Left kidney (tissue), 8 donors: Measurements from ENCODE around the gene CD93. TPM values are rescaled to one million over a fixed set of nuclear protein-coding genes. Genes with fewer than 3 reads are reported as not detected.

ENCODE experiments used
- DNase-seq: peaks from one replicate; pipeline ENCODE4 v3.0.0-alpha.2; 2013
- long read RNA-seq, 8 donors: transcript quantifications; one replicate each; lab custom pipeline, GENCODE V29; 2026
- polyA plus RNA-seq: library from polyadenylated mRNA; unstranded; fragments of 120-200 nt; gene quantifications from one replicate; pipeline ENCODE4 v1.2.1, GENCODE V29; 2013; ENCODE audit not compliant: insufficient read length

The CD93 gene, protein sequence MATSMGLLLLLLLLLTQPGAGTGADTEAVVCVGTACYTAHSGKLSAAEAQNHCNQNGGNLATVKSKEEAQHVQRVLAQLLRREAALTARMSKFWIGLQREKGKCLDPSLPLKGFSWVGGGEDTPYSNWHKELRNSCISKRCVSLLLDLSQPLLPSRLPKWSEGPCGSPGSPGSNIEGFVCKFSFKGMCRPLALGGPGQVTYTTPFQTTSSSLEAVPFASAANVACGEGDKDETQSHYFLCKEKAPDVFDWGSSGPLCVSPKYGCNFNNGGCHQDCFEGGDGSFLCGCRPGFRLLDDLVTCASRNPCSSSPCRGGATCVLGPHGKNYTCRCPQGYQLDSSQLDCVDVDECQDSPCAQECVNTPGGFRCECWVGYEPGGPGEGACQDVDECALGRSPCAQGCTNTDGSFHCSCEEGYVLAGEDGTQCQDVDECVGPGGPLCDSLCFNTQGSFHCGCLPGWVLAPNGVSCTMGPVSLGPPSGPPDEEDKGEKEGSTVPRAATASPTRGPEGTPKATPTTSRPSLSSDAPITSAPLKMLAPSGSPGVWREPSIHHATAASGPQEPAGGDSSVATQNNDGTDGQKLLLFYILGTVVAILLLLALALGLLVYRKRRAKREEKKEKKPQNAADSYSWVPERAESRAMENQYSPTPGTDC
- 37.9 TPM for polyA plus RNA-seq
- long read RNA-seq, donor 1, full-length matches to known transcripts = 7 of 7 reads
- long read RNA-seq, donor 1, partial matches to known transcripts = 0 of 7 reads
- long read RNA-seq, donor 1, other reads (novel, unspliced or antisense) = 0 of 7 reads
- long read RNA-seq, donor 2, full-length matches to known transcripts = 10 of 10 reads
- long read RNA-seq, donor 2, partial matches to known transcripts = 0 of 10 reads
- long read RNA-seq, donor 2, other reads (novel, unspliced or antisense) = 0 of 10 reads
- long read RNA-seq, donor 3, full-length matches to known transcripts = 11 of 11 reads
- long read RNA-seq, donor 3, partial matches to known transcripts = 0 of 11 reads
- long read RNA-seq, donor 3, other reads (novel, unspliced or antisense) = 0 of 11 reads
- long read RNA-seq, donor 4 = 0 reads
- long read RNA-seq, donor 5, full-length matches to known transcripts = 10 of 10 reads
- long read RNA-seq, donor 5, partial matches to known transcripts = 0 of 10 reads
- long read RNA-seq, donor 5, other reads (novel, unspliced or antisense) = 0 of 10 reads
- long read RNA-seq, donor 6, full-length matches to known transcripts = 9 of 9 reads
- long read RNA-seq, donor 6, partial matches to known transcripts = 0 of 9 reads
- long read RNA-seq, donor 6, other reads (novel, unspliced or antisense) = 0 of 9 reads
- long read RNA-seq, donor 7, full-length matches to known transcripts = 10 of 10 reads
- long read RNA-seq, donor 7, partial matches to known transcripts = 0 of 10 reads
- long read RNA-seq, donor 7, other reads (novel, unspliced or antisense) = 0 of 10 reads
- long read RNA-seq, donor 8, full-length matches to known transcripts = 5 of 5 reads
- long read RNA-seq, donor 8, partial matches to known transcripts = 0 of 5 reads
- long read RNA-seq, donor 8, other reads (novel, unspliced or antisense) = 0 of 5 reads

DNA sequence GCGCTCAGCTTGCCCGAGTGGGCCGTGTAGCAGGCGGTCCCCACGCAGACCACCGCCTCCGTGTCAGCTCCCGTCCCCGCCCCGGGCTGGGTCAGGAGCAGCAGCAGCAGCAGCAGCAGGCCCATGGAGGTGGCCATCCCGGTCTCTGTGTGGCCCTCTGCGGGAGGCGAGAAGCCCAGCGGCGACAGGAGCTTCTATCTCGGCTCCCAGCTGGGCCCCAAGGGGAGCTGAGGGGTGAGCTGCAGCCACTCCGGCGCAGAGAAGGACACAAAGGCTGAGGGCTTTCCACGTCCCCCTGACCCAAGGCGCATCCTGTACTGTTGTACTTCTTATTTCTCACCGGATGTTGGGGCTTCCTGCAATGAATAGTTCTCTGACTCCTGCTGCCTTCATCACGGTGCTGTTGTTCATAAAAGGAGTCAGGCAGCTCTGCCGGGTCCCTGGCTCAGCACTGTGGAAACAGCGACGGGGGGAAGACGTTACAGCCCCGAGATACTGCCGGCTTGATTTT, at the start of gene CD93:
Gene CD93, minus strand, starts transcription at position 269 of the 511 bp plus-strand sequence. Its CDS starts 132 bp downstream, at position 137.
- DNase-seq = no peak

DNA sequence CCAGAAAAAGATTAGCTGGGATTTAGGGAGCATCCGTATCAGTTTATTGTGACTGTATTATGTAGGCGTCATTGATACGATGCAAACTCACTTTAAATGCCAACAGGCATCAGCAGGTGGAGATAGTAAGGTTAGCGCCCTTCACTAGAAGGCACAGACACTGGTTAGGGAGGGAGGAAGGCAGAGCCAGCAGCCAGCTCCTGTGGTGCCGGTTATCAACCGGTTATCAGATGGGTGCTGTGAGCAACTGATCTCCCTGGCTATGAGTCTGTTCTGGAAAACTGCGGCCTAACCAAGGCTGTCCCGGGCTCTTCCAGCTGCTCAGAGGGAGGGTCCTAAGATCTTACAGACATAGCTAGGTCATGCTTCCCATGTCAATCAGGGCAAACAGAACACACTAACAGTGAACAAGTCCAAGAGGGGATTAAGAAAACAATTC, 47.5 kb upstream of the CD93 start:
- DNase-seq = no peak

DNA sequence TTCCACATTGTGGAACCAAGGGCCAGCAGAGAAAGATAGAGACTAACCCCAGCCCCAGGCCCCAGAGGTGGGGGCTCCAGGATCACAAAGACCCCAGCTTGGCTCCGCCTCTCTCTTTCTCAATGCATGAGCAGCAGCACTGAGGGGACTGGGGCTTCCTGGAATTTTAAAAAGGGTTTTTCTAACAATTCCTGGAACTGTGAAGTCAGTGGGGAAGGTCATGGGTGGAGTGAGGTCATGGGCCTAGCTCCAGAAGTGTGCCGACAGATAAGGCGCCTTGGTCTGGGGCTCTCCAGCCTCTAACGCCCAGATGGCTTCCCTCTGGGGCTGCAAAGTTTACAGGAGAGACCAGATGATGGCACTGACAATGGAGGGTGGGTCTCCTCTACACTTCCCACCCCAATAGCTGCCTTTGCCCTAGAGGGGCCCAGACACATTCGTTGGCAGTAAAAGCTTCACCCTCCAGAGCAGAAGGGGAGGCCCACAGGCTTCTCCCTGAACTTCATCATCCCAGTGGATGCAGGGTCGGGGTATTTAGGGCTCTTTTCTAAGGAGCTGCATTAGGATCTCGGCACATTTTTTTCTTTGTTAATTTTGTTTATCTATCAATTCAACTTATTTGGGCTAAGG, 46.9 kb upstream of the CD93 start:
- no peak for DNase-seq

DNA sequence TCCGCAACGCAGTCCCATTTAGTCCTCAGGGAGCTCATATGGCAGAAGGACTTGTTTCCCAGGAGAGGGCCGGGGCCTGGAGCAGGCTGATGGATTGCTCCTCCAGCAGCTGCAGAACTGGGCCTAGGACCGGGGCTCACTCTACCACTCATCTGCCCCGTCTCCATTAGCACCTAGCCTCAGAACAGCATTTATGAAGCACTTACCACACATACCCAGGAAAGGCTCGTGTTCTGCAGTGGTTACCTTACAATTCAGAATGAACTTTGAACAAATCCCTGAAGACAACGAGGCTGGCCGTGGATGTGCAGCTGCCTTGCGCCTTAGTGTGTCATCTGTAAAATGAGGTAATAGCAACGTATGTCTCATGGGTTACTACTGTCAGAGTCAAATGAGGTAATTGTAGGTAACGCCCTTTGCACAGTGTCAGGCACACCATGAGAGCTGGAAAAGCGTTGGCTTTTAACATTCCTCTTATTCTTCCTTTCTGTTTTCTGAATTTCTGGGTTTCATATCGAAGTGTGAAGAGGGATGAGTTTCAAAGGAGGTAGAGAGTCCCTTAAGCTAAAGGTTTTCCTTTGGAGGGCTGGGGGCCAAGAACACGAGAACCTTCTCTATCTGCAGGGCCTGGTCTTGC, 46.3 kb upstream of the CD93 start:
- DNase-seq = no peak

DNA sequence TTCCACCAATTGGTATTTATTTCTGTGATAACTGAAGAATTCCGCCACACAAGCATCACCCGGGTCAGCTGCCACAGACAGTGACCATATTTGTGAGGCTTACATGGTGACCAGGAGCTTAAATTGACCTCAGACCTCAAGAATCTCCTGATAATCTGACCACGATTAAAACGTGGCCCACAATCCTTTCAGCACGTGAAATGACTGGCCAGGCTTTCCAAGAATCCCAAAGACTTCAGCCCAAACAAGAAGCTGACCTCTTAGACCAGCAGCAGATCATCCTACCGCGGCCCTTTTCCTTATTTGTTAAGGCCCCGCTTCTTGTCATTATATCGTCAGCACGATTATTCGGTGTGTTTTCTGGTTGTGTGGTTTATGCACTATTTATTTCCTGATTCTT, 45.6 kb upstream of the CD93 start:
- no peak for DNase-seq

DNA sequence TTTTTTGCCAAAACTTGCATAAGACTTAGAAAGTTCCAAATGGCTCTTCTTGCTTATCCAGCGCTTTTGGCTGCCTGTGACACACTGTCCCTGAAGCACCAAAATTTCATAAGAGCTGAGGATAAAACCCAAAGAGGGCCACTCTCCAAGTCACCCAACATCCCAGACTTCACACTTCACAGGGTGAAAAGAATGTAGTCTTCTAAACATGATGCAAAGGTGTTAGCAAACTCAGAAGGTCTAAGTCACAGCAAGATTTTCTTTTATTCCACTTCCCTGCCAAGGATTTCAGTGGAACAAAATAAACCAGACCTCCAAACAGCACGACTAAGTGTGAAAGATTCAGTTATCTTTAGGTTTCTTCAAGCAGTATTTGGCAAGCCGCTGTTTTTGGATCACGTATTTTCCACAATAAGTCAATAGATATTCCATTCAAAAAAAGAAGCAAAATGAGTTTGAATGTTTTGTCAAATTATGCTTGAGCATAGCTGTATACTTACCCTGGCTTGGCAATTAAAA, 44.6 kb upstream of the CD93 start:
- DNase-seq = no peak

DNA sequence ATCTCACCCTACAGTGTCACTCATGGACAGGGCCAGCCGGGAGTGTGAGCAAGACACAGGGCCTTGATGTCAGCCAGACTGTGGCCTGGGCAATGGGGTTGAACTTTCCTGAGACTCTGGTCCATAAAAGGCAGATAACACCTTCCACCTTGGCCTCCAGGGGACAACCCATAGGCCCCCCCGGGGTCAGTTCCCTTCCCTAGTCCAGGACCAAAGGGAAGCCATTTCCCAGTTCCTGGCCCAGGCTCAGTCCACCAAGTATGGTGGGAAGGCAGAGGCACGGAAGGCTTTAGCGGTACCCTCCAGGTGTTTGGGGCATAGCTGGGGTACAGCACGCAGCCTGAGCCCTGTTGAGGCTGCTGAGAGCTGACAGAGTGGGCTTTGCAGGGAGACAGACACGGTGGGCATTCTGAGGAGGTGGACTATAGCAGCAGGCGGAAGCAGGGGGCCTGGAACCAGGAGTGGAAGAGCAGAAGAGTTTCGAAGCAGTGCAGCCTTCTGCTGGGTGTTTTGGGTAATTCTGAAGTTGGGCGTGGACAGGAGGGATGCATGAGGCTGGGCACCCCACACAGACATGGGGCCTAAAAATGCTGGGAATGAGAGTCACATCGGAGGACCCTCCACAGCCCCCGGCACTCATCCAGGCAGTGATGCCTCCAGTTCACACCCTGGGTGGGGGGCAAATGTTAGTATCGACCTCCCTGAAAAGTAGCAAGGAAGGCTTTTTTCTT, 43.9 kb upstream of the CD93 start:
- no peak for DNase-seq

DNA sequence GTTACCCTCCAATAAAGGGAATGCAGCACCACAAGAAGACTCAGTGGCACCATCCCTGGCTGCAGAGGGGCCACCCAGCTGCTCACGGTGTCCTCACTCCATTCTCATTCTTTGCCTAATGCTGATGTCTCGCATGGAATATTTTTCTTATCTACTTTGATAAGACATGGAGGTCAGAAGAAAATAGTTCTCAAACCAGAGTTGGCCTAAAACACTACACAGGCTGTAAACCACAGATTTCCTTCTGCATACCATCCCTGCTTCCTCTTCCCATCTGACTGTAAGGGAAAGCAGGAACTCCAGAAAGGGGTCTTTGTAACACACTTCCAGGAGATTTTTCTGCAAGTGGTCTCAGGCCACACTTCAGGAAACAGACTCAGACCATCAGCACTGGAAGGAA, 43.1 kb upstream of the CD93 start:
- no peak for DNase-seq

DNA sequence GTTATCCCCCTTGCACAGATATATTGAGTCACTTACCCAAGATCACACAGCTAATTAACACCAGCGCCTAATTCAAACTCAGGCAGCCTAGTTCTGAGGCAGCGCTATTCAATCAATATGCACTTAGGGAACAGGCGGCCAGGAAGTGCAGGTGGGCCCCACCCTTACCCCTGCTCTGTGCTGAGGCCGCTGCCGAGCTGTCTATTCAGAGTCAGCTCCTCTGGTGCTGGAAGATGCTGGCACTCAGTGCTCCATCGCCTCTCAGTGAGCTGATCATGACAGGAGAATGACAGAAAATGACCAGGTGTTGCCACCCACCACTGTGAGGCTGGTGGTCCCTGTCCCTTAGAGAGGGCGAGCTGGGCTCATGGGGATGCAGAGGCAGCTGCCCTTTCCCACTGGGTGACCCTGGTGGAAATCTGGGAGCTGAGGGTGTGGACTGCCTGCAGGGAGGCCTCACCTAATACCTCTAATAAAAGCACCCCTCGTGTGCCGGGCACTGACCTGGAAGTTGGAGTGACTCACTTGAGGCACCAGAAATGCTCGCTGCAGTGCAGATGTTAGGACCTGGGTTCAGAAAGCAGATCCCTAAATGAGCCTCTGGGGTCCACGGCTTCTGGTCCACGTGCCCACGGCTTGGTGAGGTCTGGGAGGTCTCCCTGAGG, 42.5 kb upstream of the CD93 start:
- DNase-seq = no peak

DNA sequence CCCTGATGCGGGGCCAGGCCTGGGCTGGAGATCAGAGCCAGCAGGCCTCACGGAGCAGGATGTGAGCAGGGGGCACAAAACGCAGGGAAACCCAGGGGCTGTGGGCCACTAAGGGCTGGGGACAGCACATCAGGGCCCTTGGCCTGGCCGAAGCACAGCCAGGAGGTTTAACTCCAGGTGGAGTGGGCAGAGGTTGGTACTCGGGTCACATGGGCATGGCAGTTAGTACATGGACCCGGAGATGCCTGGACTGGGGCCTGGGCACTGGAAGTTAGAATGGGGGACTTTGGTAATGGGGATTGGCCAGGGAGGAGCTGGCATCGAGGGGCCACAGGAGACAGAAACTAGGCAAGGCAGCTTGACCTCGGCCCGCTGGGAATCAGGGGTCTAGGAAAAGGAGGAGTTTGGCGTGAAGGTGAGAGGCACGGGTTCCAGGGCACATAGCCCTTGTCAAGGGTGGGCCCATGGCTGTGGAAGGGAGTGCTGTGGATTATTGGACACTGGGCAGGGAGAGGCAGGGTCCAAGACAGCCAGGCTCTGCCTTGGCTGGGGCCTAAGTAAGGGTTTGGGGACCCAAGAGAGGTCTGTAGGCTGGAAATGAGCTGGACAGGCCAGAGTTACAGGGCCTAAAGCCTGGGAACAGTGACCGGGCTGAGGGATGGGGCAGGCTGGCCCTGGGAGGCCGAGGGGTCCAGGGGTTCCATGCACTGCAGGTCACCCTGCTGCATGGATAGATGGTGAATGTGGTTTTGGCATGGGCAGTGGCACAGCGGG, 41.6 kb upstream of the CD93 start:
- no peak for DNase-seq

DNA sequence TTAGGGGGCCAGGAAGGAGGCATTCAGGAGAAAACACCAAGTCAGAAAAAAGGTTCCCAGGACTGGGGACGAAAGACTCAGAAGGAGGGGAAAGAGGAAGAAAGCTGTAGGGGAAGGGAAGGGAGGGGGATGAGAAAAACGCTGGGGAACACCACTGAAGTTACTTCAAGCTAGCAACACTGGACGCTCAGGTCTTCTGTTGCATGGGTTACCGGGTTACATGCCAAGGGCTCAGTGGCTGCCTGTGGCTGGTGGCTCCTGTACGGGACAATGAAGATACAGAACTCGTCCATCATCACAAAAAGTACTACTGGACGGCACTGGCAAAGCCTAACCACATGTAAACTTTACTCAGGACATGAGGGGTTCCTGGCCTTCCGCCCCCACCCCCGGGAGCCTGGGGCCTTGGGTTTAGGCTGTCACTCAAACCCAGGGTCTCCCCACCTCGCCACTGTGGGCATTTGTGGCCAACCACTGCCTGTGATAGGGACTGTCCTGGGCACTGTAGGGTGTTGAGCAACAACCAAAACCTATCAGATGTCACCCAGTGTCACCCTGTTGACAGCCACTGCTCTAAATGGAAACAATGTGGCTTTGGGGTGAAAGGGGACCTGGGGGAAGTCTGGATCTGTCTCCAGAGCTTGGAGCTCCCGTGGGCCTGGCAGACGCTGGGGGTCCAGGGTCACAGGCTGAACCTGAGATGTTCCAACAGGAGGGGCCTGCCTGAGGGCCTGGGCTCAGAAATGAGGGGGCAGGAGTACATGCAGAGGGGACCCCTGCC, 40.3 kb upstream of the CD93 start:
- DNase-seq = no peak

DNA sequence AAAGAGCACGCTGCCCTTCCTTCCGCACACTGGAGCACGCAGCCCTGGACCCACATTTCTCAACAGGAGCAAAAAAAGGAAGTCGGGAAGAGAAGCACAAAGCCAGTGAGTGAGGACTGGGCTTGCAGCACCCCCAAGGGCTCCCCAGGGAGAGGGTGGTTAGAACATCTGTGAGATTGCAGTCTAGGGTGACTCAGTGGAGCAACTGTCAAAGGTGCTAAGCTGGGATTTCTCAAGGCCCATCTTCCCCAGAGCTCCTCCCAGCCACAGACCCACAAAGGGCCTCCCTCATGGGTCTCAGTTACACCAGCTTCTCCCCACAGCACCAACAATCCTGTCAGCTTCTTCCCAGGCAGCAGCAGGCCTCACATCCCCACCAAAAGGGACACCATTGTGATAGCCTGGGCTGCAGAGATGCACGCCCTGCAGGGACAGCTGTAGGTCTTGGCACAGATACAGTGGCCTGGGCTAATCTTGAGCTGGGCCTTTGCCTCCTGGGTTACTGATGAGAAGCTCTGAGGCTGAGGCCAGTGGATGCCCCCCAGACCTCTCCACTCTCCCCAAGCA, 39.6 kb upstream of the CD93 start:
- no peak for DNase-seq

DNA sequence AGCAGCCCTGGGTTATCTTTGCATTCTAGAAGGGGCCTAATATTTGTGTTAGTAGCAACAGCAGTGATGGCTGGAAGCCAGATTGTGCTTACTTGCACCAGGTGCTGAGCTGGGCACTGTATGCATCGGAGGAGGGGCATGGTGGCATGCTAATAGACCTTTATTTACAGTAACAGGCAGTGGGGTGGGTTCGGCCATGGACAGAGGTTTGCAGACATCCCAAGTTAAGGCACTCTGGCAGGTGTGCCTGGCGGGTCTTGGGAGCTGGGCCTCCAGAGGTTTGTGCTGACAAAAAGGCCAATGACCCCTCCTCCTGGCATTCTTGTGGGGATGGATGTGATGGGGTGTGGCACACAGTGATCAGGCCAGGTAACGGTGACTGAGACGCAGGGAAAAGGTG, 39.0 kb upstream of the CD93 start:
- DNase-seq = no peak

DNA sequence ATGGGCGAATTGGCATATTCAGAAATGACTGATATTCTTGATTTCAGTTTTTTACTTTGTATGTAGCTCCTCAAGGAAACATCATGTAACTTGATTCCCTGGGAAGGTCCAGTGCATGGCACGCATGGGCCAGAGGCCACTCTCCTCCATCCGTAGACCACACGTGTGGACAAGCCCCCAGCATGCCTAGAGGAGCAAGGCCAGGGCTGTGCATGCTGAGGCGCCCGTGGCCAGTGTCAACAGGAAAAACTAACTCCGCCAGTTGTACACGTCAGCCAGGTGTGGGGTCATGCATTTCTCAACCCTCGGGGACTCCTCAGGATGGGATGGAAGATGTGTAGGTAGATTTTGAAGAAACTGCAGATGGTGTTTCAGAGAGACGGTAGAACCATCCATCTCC, 37.8 kb upstream of the CD93 start:
- DNase-seq = no peak

DNA sequence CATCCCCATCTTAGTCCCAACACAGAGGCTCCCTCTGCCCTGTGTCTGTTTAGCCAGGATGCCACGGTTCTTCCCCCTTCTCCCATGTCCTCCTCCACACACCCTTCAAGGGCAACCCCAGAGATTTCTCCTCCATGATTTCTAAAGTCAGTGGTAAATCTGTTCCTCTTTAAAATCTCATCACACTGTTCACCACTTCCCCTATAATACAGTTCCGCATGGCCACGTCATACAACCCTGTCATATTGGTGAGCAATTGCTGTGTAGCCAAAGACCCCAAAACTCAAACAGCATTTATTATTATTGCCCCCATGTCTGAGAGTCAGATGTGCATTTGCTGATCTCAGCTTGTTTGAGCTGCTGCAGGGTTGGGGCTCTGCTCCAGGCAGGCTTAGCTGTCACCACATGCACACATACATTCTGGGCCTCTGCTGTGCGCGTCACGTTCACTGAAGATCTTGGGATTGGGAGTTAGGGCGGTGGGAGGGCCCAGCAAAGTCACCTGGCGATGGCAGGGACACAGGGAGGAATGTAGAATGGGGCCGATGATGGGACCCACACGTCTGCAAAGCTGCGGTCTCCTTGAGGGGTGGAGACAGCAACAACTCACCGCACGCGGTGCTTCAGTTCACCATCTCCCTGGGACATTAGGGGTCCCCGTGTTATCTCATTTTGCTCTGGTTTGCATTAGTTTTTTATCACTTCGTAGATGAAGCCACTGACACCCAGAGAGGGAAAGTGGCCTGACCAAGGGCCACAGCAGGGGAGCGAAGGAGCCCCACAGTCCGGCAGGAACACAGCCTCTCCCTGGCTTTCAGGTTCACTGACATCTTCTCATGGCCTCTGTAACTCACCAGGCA, 36.9 kb upstream of the CD93 start:
- no peak for DNase-seq

DNA sequence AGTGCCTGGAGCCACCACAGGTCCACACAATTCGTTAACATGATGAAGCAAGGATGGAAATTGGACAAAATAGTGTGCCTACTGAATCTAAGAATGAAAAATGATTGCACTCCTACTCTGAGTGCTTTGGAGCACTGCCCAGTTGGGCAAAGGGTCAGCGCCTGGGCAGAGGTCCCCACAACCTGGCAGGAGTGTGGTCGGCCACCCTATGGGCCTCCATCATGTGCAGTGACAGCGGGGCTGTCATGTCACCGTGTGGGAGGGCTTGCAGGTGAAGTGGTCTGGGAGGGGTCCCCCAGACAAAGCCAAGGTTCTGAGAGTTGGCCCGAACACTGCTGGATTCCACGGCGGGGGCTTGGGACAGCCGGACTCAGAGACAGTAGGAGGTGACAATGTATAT, 36.2 kb upstream of the CD93 start:
- no peak for DNase-seq
